ENCODE data around the gene VPS33A.

Gene VPS33A

DNA sequence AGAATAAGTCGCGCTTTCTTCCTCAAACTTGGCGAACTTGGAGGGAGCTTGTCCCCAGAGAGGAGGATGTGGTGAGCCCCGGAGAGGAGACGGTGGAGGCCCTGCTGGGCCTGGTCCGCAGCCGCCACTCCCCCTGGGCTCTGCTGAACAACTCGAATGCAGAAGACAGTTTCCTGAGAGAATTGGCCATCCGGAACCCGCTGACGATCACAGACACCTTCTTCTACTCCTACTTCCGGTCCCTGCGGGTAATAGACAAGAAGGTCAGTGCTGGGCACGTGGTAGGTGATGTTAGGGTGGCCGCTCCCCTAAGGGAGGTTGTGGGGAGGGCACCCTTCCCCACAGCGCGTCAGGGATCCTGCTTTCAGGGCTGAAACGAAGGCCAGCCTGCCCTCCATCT, 81.8 kb downstream of the VPS33A start:
- DNase-seq (ENCODE audit: low read depth in 2 of 2, low spot score in 1 of 2): no peak

DNA sequence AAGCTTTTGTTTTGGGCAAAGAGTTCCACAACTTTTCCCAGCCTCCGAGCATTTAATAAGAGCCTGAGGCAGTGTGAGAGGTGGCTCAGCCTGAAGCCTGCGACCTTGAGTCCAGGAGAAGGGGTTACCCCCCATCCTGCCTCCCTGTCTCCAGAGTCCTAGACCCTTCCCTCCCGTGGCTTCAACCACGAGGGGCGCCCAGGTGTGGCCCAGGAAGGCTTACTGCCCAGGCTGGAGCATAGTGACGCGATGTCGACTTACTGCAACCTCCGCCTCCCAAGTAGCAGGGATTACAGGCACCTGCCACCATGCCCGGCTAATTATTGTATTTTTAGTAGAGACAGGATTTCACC, 82.7 kb downstream of the VPS33A start:
- DNase-seq (ENCODE audit: low read depth in 2 of 2, low spot score in 1 of 2): no peak

DNA sequence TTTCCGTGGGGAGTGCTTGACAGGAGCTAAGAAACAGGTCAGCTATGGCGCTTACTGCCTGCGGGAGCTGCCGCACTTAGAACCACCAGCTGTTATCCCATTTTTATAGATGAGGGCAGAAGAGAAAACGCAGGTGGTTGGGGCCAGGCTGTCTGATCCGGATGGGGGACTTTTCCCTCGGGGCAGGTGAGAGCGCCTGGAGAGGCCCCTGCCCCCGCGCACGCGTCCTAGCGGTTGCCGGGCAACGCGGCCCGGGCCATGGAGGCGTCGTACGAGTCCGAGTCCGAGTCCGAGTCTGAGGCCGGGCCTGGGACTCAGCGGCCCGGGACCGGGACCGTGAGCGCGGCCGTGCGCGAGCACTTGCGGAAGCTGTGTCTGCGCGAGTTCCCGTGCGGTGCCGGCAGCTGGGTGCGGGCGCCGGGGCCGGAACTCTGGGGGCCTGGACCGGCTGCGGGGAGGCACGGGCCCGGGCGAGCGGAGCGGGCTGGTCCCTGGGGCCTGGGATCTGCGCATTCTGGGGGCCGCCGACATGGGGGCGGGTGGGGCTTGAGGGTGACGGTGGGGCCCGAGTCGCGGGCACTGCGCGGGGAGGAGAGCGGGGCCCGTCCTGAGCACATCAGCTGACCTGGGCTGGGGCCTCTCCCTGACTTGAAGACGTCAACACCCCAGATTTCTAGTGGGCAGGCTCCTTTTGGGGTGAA, 83.3 kb downstream of the VPS33A start, which contains the start of gene LRRC43:
TSS of gene LRRC43 (plus strand) at position 237 of the 701 bp plus-strand sequence. CDS start at position 259, 22 bp downstream.
- DNase-seq (ENCODE audit: low read depth in 2 of 2, low spot score in 1 of 2): no peak
